GM10248 (cell line): ENCODE measurements around the gene CNTNAP3B.
"Not testable (repeated sequence)": the region's sequence is repeated elsewhere in the genome, so short reads cannot be mapped to it uniquely, and the experiment has no call there.

Experiments
- CTCF ChIA-PET: fragments of 300-600 bp; sonication (Branson Sonifier 250); formaldehyde crosslinking; extraction: SDS; loops from one replicate; lab custom pipeline; 2021; ENCODE audit warnings: antibody characterized with exemption; lab: Yijun Ruan, JAX
- POLR2A ChIA-PET: fragments of 350-650 bp; sonication (Branson Sonifier 250); formaldehyde crosslinking; extraction: SDS; loops from one replicate; lab custom pipeline; 2020; ENCODE audit warnings: antibody characterized with exemption; lab: Yijun Ruan, JAX
- DNase-seq: peaks from one replicate; pipeline ENCODE4 v3.0.0; 2012; ENCODE audit errors: extremely low spot score

The CNTNAP3B gene

DNA sequence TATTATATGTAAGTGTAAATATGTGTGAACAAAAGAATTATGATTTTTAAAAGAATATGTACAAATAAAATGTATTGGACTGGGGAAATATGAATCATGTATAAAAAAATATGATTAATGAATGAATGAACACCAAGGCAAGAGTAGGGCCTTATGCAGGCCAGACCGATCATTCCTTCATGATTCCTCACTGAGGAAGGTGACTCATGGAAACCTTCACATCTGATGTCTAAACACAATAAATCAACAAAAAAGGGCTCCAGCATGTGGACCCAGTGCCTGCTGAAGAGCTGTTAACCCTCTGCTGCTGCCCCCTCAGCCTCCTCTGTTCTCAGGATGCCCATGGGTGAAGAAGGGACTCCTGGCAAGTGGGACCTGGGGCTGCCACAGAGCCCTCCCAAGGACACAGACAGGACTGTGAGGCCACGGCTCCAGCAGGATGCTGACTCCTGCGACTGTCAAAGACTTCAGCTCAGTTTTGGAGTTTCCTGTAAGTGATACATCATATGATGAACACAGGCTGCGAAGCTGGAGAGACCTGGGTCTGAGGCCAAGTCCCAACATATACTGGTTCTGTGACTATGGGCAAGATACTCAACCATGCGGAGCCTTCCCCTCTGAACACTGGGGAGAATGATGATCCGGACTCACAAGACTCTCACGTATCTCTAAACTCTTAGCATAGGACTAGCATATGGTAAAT lies 110.9 kb downstream of the CNTNAP3B start:
- POLR2A ChIA-PET, DNase-seq, CTCF ChIA-PET: not testable (repeated sequence)

GRCh38 chr9:42014317-42014716 lies 114.9 kb downstream of the CNTNAP3B start:
- POLR2A ChIA-PET, DNase-seq, CTCF ChIA-PET: not testable (repeated sequence)

GRCh38 chr9:41991607-41992006 lies 137.6 kb downstream of the CNTNAP3B start:
- CTCF ChIA-PET, DNase-seq, POLR2A ChIA-PET: not testable (repeated sequence)

GRCh38 chr9:41980271-41980670 lies 149.0 kb downstream of the CNTNAP3B start:
- DNase-seq, CTCF ChIA-PET, POLR2A ChIA-PET: not testable (repeated sequence)

- CTCF ChIA-PET, POLR2A ChIA-PET, DNase-seq: not testable (repeated sequence)
Observed at GRCh38 chr9:41977965-41978600, 151.1 kb downstream of the CNTNAP3B start.

DNA sequence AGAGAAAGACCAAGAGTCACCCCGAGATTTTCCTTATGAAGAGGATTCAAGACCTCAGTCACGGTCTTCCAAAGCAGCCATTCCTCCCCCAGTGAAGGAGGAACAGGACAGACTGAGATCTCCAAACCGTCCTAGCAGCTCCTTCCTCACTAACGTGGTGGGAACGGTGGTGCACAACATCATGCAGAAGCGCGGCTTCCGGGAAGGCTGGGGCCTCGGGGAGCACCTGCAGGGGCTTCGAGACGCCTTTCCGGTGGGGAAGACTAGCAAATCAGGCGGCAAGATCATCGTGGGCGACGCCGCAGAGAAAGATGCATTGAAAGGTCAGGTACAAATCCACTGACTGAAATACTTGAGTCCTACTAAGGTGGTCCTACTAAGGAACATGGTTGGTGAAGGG lies 154.3 kb downstream of the CNTNAP3B start:
- DNase-seq, CTCF ChIA-PET, POLR2A ChIA-PET: not testable (repeated sequence)

DNA sequence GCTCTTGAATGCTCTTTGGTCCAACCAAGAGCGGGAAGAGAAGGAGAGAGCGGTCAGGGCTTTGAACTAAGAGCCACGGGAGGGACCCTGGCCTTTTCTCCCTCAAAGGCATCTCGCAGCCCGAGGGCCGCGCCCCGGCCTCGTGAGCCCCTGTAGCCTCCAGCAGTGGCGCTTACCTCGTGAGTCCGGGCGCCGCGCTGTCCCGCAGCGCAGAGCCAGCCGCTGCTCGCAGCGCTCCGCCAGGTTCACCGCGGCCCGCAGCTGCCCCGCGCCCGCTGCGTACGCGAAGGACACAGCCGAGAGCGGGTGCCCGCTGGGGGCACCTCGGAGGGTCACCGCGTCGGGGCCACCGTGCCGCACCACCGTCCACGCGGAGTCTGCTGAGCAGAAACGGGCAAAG lies 176.2 kb downstream of the CNTNAP3B start:
- POLR2A ChIA-PET, DNase-seq, CTCF ChIA-PET: not testable (repeated sequence)

DNA sequence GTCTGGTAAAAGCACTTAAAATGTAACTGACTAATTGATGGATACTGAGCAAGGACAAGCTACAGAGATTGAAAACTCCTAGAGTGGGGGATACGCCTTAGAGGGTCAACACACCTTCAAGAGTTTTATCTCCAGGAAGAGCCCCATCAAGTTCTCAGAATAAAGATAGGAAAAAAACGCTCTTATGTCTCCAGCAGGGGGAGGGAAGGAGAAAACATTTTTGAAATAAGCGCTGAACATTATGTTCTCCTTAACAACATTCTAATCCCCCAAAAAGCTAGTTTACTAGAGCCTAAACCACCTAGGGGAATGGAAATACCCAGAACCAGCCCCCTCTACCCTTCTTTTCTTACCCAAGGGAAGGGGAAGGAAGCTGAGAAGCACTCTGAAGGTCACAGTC lies 187.5 kb downstream of the CNTNAP3B start:
- POLR2A ChIA-PET, DNase-seq, CTCF ChIA-PET: not testable (repeated sequence)

DNA sequence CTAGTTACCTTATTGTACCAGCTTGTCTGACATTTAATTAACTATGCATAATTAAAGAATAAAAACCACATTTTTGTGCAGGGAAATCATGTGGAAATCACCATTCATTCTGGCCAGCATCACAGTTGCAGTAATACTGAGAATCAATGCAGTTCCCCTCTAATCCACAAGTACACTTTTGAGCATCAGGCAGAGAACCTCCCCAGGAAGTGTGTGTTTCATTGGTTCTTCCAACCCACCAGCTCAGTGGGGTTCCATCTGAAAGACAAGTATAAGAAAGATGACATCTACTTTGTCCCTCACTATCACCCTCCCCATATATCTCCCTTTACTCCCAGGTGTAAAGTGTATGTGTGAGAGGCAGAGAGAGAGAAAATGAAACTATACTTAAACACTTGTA lies 191.1 kb downstream of the CNTNAP3B start:
- DNase-seq, POLR2A ChIA-PET, CTCF ChIA-PET: not testable (repeated sequence)

DNA sequence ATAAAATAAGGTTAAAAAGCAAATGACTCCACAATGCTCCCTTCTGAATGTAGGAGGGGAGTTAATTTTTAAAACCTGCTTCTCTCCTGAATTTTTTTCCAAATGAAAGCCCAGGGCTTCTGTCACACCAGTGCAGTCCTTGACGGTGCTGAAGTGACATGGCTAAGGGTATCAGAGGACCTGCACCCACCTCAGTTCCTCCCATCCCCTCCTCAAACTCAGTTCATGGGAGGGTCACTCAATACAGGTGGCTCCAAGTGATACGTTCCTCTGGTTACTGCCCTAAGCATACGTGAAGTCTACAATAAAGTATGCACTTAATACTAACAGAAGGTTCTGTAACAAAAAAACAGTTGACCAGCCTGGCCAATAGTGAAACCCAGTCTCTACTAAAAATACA lies 193.5 kb downstream of the CNTNAP3B start:
- CTCF ChIA-PET, POLR2A ChIA-PET, DNase-seq: not testable (repeated sequence)

GRCh38 chr9:41929172-41929571 lies 200.1 kb downstream of the CNTNAP3B start:
- CTCF ChIA-PET, POLR2A ChIA-PET, DNase-seq: not testable (repeated sequence)

GRCh38 chr9:41917374-41917773 lies 211.9 kb downstream of the CNTNAP3B start:
- CTCF ChIA-PET, POLR2A ChIA-PET: not testable (repeated sequence)

DNA sequence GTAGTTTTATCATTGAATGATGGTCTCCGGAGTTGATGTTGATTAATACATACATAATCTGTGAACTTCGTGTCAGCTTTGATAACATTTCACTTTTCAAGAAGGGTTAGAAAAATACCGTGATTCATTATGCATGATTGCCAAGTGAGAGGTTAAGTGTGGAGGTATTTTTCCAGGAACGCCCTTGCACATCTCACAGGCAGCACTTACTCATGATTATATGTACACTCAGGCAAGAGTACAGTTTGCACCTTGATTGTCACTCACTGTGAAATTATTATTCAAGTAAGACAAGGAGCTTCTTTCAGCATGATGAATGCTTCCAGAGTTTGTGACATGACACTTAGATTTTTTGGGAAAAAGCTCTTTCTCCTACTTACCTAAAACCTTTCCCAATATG lies 223.7 kb downstream of the CNTNAP3B start:
- DNase-seq, POLR2A ChIA-PET, CTCF ChIA-PET: not testable (repeated sequence)

More at GRCh38 chr9:41917374-41917773, 211.9 kb downstream of the CNTNAP3B start:
- DNase-seq = not testable (repeated sequence)

DNA sequence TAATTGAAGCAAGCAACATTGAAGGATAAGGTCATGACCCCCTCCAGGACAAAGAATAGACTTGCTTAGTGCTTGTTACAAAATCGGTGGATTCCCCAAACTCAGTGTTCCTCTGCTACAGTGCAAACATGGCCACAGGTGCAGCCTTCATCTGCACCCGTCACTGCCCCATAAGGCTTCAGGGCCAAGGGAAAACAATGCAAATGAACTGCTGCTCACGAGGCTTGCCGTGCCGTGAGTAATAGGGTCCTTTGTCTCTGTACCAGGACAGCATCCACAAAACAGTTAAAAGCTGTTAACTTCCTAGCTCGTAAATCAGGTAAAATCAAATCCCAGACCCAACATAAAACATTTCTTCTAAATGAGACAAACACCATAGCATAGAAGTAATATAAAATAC lies 226.5 kb downstream of the CNTNAP3B start:
- CTCF ChIA-PET, POLR2A ChIA-PET: not testable (repeated sequence)

GRCh38 chr9:41898720-41899343 lies 230.4 kb downstream of the CNTNAP3B start:
- POLR2A ChIA-PET, CTCF ChIA-PET, DNase-seq: not testable (repeated sequence)

More for the DNA sequence above, 226.5 kb downstream of the CNTNAP3B start:
- not testable (repeated sequence) for DNase-seq

DNA sequence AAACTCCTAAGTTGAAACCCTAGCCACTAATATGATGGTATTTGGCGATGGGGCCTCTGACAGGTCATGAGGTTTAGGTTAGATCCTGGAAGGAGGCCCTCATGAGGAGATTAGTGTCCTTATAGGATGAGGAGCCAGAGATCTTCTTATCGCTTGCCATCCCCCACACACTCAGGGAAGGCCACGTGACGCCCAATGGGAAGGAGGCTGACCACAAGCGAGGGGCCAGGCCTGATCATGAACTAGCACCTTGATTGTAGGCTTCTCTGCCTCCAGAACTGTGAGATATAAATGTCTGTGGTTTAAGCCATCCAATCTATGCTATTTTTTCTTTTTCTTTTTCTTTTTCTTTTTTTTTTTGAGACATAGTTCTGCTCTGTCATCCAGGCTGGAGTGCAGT lies 254.7 kb downstream of the CNTNAP3B start:
- DNase-seq, CTCF ChIA-PET, POLR2A ChIA-PET: not testable (repeated sequence)

GRCh38 chr9:41855422-41855821 lies 273.8 kb downstream of the CNTNAP3B start:
- DNase-seq, CTCF ChIA-PET, POLR2A ChIA-PET: not testable (repeated sequence)

DNA sequence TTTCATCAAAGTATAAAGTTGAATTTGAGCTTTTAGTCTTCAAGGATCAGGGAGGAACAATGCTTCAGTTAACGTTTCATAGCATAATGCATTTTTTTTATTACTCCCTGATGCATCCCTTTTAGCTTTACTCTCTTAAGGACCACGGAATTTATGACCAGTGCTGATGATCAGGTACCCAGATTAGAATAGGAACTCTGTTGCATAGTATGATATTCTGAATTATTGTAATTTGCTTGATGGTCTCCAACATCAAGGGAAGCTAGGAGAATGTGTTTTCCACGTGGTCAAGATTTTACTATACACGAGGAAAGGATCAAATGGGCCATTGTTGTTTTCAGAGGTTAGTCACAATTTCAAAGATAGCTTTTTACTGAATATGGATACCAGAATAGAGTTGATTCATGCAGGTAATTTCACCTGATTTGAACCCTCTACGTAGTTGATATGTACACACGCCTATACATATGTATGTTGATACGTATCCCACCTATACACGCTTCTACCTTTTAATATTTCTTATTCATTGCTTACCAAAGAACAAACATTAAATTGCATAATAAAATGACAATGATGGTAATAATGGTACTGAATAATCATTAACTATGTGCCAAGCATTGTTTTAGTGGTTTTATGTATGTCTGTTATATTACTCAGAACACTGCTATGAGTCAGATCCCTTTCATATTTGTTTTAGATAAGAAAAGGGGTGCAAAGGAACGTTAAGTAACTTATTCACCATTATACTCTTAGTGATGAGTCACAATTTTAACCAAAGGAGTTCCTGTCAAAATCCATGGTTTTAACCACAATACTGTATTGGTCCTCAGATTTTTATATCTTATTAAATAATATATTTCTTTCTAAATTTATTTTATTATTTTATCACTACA lies 277.1 kb downstream of the CNTNAP3B start:
- POLR2A ChIA-PET, CTCF ChIA-PET, DNase-seq: not testable (repeated sequence)
